ENCODE data around the gene SIGLEC9. TPM values are rescaled to one million over a fixed set of nuclear protein-coding genes. Genes with fewer than 3 reads are reported as not detected.

The SIGLEC9 gene
- total RNA-seq, 1 experiment from 2014 or later = not detected

DNA sequence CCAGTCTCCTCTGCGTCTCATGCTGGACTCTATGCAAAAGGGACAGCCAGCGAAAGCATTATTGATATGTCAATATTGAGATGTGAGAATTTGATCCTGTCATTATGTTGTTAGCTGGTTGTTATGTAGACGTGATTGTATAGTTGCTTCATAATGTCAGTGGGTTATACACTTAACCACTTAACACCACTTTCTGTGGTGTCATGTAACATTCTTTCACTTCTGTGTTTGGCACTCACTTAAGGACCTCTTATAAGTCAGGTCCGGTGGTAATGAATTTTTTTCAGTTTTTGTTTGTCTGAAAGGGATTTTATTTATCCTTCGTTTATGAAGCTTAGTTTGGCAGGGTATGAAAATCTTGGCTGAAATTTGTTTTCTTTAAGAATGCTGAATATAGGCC, 10.3 kb downstream of the SIGLEC9 start (continued):
- TF ChIP-seq ZBTB33 (IDR thresholded peaks at IDR 0.05; ENCODE audit: extremely low read depth, insufficient replicate concordance, low read length) = no peak

- H3K27ac ChIP-seq (ENCODE audit: low read depth, low read length) = no peak overlapping the region
- no peak overlapping the region for H3K4me3 ChIP-seq (replicated peaks in 1 of 2; ENCODE audit: low read depth in 1 of 2, low read length in 2 of 2)
- POLR2A ChIA-PET = no interaction called here
- H3K9ac ChIP-seq (ENCODE audit: low read length) = no peak overlapping the region
- DNase-seq (ENCODE audit: low read depth, low spot score) (no peak), ATAC-seq (no peak)
- no peaks in the 10 kb centered on the region for H3K9me2 ChIP-seq (ENCODE audit: insufficient read depth)
- no peaks in the 10 kb centered on the region for H3K79me2 ChIP-seq (ENCODE audit: insufficient read depth, low read length)
- intact Hi-C loops (cut with micrococcal nuclease) = no loop called here
- no peaks in the 10 kb centered on the region for H3K9me3 ChIP-seq (ENCODE audit: control insufficient read depth in 1 of 2, insufficient read depth in 1 of 2, low read depth in 1 of 2, low read length in 2 of 2)
- no peak overlapping the region for H3K4me2 ChIP-seq (ENCODE audit: low read length)
- CTCF ChIA-PET = no interaction called here
- H3K4me1 ChIP-seq (ENCODE audit: control insufficient read depth in 1 of 2, insufficient read depth in 2 of 2, low read length in 2 of 2) = peaks cover 0 to 7% of the 10 kb centered on the region in 2 experiments; a peak in 1 of 4 replicates
- H3K36me3 ChIP-seq (ENCODE audit: control insufficient read depth in 1 of 2, insufficient read depth in 2 of 2, low read length in 2 of 2) = no peaks in the 10 kb centered on the region
- H4K20me1 ChIP-seq (ENCODE audit: insufficient read depth) = no peaks in the 10 kb centered on the region
- no peak for TF ChIP-seq TCF7L2 (IDR thresholded peaks at IDR 0.05; ENCODE audit: borderline replicate concordance, extremely low read depth, insufficient read depth, insufficient read length)
- no peak overlapping the region for H2AFZ ChIP-seq (ENCODE audit: low read depth, low read length, poor library complexity, severe bottlenecking)
- peaks cover 4% of the 10 kb centered on the region; the same call in 1 of the 2 replicates for H3K27me3 ChIP-seq (ENCODE audit: insufficient read depth, low read length)
- BruUV-seq (replicated peaks) = no TSS peak
- RAD21 ChIA-PET (ENCODE audit: low non-redundant PET in 1 of 2, low total read pairs in 2 of 2, uncharacterized antibody in 2 of 2, unreplicated experiment in 2 of 2) = no interaction called here
These were observed 11.5 kb downstream of the SIGLEC9 start for GRCh38 chr19:51135986-51136762.

All from HCT116 (cell line).